ENCODE measurements around the gene PDZD7.
A peak's percentile ranks its signal among the peaks of the same experiment; 100 is the strongest.

Gene PDZD7

GRCh38 chr10:100968062-100968736 is 62.7 kb downstream of the PDZD7 start:
- peak overlapping the region in 1 of 2 donors; percentile 29 for H3K4me3 Mint-ChIP-seq
- no peak overlapping the region for H3K27ac Mint-ChIP-seq
- DNase-seq, result no peak
- no peak for ATAC-seq
- peaks cover 34% of the 10 kb centered on the region for H3K4me1 Mint-ChIP-seq
- no peaks in the 10 kb centered on the region for H3K9me3 Mint-ChIP-seq
- H3K27me3 Mint-ChIP-seq, result no peaks in the 10 kb centered on the region

- H3K27me3 Mint-ChIP-seq, result no peaks in the 10 kb centered on the region
Measured at GRCh38 chr10:100967332-100967731, 63.6 kb downstream of the PDZD7 start.

GRCh38 chr10:100966887-100967286 is 64.0 kb downstream of the PDZD7 start:
- no peak for ATAC-seq
- no peak overlapping the region for H3K27ac Mint-ChIP-seq
- peaks cover 23% of the 10 kb centered on the region for H3K4me1 Mint-ChIP-seq
- no peaks in the 10 kb centered on the region for H3K9me3 Mint-ChIP-seq
- H3K4me3 Mint-ChIP-seq, result no peak overlapping the region
- no peak for DNase-seq
- H3K27me3 Mint-ChIP-seq, result no peaks in the 10 kb centered on the region

More at GRCh38 chr10:100967332-100967731, 63.6 kb downstream of the PDZD7 start:
- DNase-seq, result no peak
- H3K27ac Mint-ChIP-seq, result peak overlapping the region in 1 of 2 donors; percentile 72
- no peaks in the 10 kb centered on the region for H3K9me3 Mint-ChIP-seq
- H3K4me3 Mint-ChIP-seq, result no peak overlapping the region
- H3K4me1 Mint-ChIP-seq, result peaks cover 28% of the 10 kb centered on the region
- ATAC-seq, result no peak

- H3K27ac Mint-ChIP-seq, result no peak overlapping the region
- no peaks in the 10 kb centered on the region for H3K9me3 Mint-ChIP-seq
- H3K4me3 Mint-ChIP-seq, result no peak overlapping the region
- peaks cover 21% of the 10 kb centered on the region for H3K4me1 Mint-ChIP-seq
- H3K27me3 Mint-ChIP-seq, result no peaks in the 10 kb centered on the region
- DNase-seq, result no peak
- no peak for ATAC-seq
Measured at GRCh38 chr10:100965820-100966219, 65.1 kb downstream of the PDZD7 start.

GRCh38 chr10:100963826-100964225 is 67.1 kb downstream of the PDZD7 start:
- no peak for DNase-seq
- Mint-ChIP-seq H3K27ac (no peak overlapping the region), H3K4me1 (peaks cover 7% of the 10 kb centered on the region), H3K4me3 (no peak overlapping the region), H3K27me3 (no peaks in the 10 kb centered on the region), H3K9me3 (no peaks in the 10 kb centered on the region)
- no peak for ATAC-seq

- no peak for ATAC-seq
- Mint-ChIP-seq H3K27me3 (no peaks in the 10 kb centered on the region), H3K4me1 (no peaks in the 10 kb centered on the region), H3K27ac (no peak overlapping the region), H3K4me3 (no peak overlapping the region), H3K9me3 (no peaks in the 10 kb centered on the region)
- no peak for DNase-seq
Measured at GRCh38 chr10:100962351-100963080, 68.4 kb downstream of the PDZD7 start.

- DNase-seq, result no peak
- H3K4me1 Mint-ChIP-seq, result peaks cover 6% of the 10 kb centered on the region
- no peak overlapping the region for H3K27ac Mint-ChIP-seq
- H3K9me3 Mint-ChIP-seq, result no peaks in the 10 kb centered on the region
- no peaks in the 10 kb centered on the region for H3K27me3 Mint-ChIP-seq
- H3K4me3 Mint-ChIP-seq, result no peak overlapping the region
- ATAC-seq, result no peak
Measured at GRCh38 chr10:100960251-100960650, 70.7 kb downstream of the PDZD7 start.

Data from stimulated activated naive CD8-positive, alpha-beta T cell treated with anti-CD3 and anti-CD28 coated beads, Interleukin-15, amount 100 ng/mL, for 72 hours (primary cell).